Tibial nerve (tissue), 4 donors: Measurements from ENCODE around the gene MAJIN. TPM values are rescaled to one million over a fixed set of nuclear protein-coding genes. Genes with fewer than 3 reads are reported as not detected.

Experiments
- DNase-seq, 2 donors: peaks; one replicate each; pipeline ENCODE4 v3.0.0-alpha.2; 2019; ENCODE audit warnings: low spot score in 2 of 2
- H3K27ac ChIP-seq, 4 donors: fragments of 200-600 bp; sonication (generic) in 3 of 4; one replicate each; pipeline ENCODE4 v1.5.1; 2017 to 2019; ENCODE audit warnings: mild to moderate bottlenecking in 1 of 4
- H3K27me3 ChIP-seq, 2 donors: fragments of 200-600 bp; sonication (generic) in 1 of 2; one replicate each; pipeline versions ENCODE4 v1.5.1 to v1.6.0; 2017 to 2019
- H3K36me3 ChIP-seq, 3 donors: fragments of 200-600 bp; sonication (generic); one replicate each; pipeline ENCODE4 v1.5.1; 2018 to 2019
- H3K4me1 ChIP-seq, 4 donors: fragments of 200-600 bp; sonication (generic) in 3 of 4; one replicate each; pipeline ENCODE4 v1.5.1; 2017 to 2019
- H3K4me3 ChIP-seq, 4 donors: fragments of 200-600 bp; sonication (generic) in 3 of 4; one replicate each; pipeline ENCODE4 v1.5.1; 2017 to 2019; ENCODE audit warnings: mild to moderate bottlenecking in 1 of 4, moderate library complexity in 1 of 4
- H3K9me3 ChIP-seq, 4 donors: fragments of 200-600 bp; sonication (generic) in 3 of 4; one replicate each; pipeline ENCODE4 v1.5.1; 2017 to 2019
- CTCF ChIP-seq, 5 experiments: fragments of 200-600 bp in 3 of 5; fragments of 450-650 bp in 2 of 5; sonication (generic) in 3 of 5; IDR thresholded peaks; one replicate each; pipeline ENCODE4 v1.5.1; 2016 to 2019; ENCODE audit warnings: antibody characterized with exemption in 5 of 5, mild to moderate bottlenecking in 3 of 5, moderate library complexity in 2 of 5
- EP300 ChIP-seq, 2 donors: sonication (generic); formaldehyde crosslinking; IDR thresholded peaks; one replicate each; pipeline ENCODE4 v1.6.1; 2017; ENCODE audit warnings: antibody characterized with exemption in 2 of 2, mild to moderate bottlenecking in 1 of 2
- POLR2A ChIP-seq, 2 donors: fragments of 450-650 bp; IDR thresholded peaks; one replicate each; pipeline ENCODE4 v1.6.1; 2017; ENCODE audit warnings: antibody characterized with exemption in 2 of 2, mild to moderate bottlenecking in 2 of 2, moderate library complexity in 2 of 2
- WGBS, 2 donors: methylation state at CpG; one replicate each; pipeline ENCODE4 v1.1.5; 2018; 5-methylcytosine and 5-hydroxymethylcytosine counted together
- total RNA-seq, 4 donors: library from RNA; depleted of rRNA; stranded (reverse); fragments of >200 nt; gene quantifications; one replicate each; pipeline ENCODE4 v1.1.0, GENCODE V29; 2016

Gene MAJIN
- total RNA-seq, 4 donors from 2014 or later = not detected

- DNase-seq = no peak
- WGBS, 2 donors = 63 to 69% methylated on average over 3 of the region's 3 CpGs
- Histone ChIP-seq H3K4me3 (no peak overlapping the region), H3K9me3 (no peaks in the 10 kb centered on the region), H3K4me1 (no peaks in the 10 kb centered on the region), H3K27me3 (no peaks in the 10 kb centered on the region), H3K36me3 (no peaks in the 10 kb centered on the region), H3K27ac (no peak overlapping the region)
- no peak for TF ChIP-seq EP300 (IDR thresholded peaks at IDR 0.05)
- no peak for TF ChIP-seq POLR2A (IDR thresholded peaks at IDR 0.05)
- no peak for TF ChIP-seq CTCF (IDR thresholded peaks at IDR 0.05)
Measured at GRCh38 chr11:64959498-64959897, 12.4 kb downstream of the MAJIN start.

- H3K4me3 ChIP-seq = no peak overlapping the region
- TF ChIP-seq CTCF (IDR thresholded peaks at IDR 0.05) = no peak
- no peak for TF ChIP-seq EP300 (IDR thresholded peaks at IDR 0.05)
- no peak for TF ChIP-seq POLR2A (IDR thresholded peaks at IDR 0.05)
- no peak overlapping the region for H3K27ac ChIP-seq
- 48 to 61% methylated on average over 5 of the region's 5 CpGs for WGBS, 2 donors
- no peak for DNase-seq
- H3K36me3 ChIP-seq = no peaks in the 10 kb centered on the region
- H3K9me3 ChIP-seq = no peaks in the 10 kb centered on the region
- no peaks in the 10 kb centered on the region for H3K4me1 ChIP-seq
- H3K27me3 ChIP-seq = peaks cover 0 to 17% of the 10 kb centered on the region in 2 donors
Measured at GRCh38 chr11:64954201-64954600, 17.7 kb downstream of the MAJIN start.

DNA sequence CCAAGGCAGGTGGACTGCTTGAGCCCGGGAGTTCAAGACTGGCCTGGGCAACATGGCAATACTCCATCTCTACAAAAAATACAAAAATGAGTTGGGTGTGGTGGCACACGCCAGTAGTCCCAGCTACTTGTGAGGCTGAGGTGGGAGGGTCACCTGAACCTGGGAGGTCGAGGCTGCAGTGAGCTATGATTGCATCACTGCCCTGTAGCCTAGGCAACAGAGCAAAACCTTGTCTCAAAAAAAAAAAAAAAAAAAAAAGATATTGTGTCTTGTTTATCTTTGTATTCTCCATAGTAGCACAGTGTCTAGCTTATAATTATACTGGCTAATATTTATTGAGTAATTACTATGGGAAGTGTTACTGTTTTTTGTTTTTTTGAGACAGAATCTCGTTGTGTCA, 20.4 kb downstream of the MAJIN start:
- TF ChIP-seq CTCF (IDR thresholded peaks at IDR 0.05) (no peak), EP300 (IDR thresholded peaks at IDR 0.05) (no peak), POLR2A (IDR thresholded peaks at IDR 0.05) (no peak)
- WGBS, 2 donors = 62 to 68% methylated on average over 4 of the region's 4 CpGs
- peaks cover 0 to 17% of the 10 kb centered on the region in 2 donors for H3K27me3 ChIP-seq
- H3K4me3 ChIP-seq = no peak overlapping the region
- no peaks in the 10 kb centered on the region for H3K9me3 ChIP-seq
- H3K36me3 ChIP-seq = no peaks in the 10 kb centered on the region
- no peak for DNase-seq
- H3K4me1 ChIP-seq = no peaks in the 10 kb centered on the region
- H3K27ac ChIP-seq = no peak overlapping the region

DNA sequence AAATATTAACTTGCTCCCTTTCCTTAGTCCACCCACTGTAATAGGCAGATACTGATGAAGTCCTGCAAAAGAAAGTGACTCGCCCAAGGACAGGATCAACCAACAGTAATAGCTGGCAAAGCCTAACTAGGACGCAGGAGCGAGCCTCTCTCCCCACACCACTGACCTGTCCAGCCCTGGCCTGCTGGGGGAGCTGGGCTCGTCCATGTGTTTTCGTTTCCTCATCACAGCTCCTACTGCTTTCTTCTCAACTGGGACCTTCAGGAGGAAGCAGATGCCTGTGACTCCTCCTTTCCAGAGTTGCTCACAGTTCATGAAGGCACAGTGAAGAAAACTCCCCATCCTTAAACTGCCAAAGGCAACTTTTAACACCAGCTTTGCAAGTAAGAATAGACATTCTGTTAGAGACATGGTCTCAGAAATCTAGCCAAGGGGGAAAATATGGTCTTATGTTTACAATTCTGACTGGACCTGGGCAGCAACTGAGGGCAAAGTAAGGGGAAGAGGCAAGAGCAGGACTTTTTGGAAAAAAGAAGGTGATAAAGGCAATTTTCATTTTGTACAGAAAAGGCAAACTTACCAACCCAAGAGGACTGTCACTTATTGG, 24.6 kb downstream of the MAJIN start:
- no peaks in the 10 kb centered on the region for H3K36me3 ChIP-seq

More for the DNA sequence above, 24.6 kb downstream of the MAJIN start:
- Histone ChIP-seq H3K4me3 (no peak overlapping the region), H3K9me3 (no peaks in the 10 kb centered on the region), H3K27ac (no peak overlapping the region), H3K4me1 (no peaks in the 10 kb centered on the region), H3K27me3 (no peaks in the 10 kb centered on the region)
- WGBS, 2 donors = 31 to 40% methylated on average over 5 of the region's 5 CpGs
- TF ChIP-seq CTCF (IDR thresholded peaks at IDR 0.05) (no peak), POLR2A (IDR thresholded peaks at IDR 0.05) (no peak), EP300 (IDR thresholded peaks at IDR 0.05) (no peak)
- no peak for DNase-seq
